ENCODE results near the gene MRPS10.

Gene MRPS10

GRCh38 chr6:42232035-42232434 lies 14.4 kb upstream of the MRPS10 start:
- Mint-ChIP-seq H3K36me3 (ENCODE audit: insufficient read depth) (peaks cover 42% of the 10 kb centered on the region), H3K4me3 (no peak overlapping the region), H3K27me3 (no peaks in the 10 kb centered on the region), H3K27ac (ENCODE audit: low read depth) (no peak overlapping the region), H3K4me1 (peaks cover 11% of the 10 kb centered on the region), H3K9me3 (no peaks in the 10 kb centered on the region)
- ATAC-seq (replicated peaks; ENCODE audit: extremely low read depth, poor library complexity, severe bottlenecking) (no peak), DNase-seq (ENCODE audit: low spot score in 2 of 2) (no peak)

DNA sequence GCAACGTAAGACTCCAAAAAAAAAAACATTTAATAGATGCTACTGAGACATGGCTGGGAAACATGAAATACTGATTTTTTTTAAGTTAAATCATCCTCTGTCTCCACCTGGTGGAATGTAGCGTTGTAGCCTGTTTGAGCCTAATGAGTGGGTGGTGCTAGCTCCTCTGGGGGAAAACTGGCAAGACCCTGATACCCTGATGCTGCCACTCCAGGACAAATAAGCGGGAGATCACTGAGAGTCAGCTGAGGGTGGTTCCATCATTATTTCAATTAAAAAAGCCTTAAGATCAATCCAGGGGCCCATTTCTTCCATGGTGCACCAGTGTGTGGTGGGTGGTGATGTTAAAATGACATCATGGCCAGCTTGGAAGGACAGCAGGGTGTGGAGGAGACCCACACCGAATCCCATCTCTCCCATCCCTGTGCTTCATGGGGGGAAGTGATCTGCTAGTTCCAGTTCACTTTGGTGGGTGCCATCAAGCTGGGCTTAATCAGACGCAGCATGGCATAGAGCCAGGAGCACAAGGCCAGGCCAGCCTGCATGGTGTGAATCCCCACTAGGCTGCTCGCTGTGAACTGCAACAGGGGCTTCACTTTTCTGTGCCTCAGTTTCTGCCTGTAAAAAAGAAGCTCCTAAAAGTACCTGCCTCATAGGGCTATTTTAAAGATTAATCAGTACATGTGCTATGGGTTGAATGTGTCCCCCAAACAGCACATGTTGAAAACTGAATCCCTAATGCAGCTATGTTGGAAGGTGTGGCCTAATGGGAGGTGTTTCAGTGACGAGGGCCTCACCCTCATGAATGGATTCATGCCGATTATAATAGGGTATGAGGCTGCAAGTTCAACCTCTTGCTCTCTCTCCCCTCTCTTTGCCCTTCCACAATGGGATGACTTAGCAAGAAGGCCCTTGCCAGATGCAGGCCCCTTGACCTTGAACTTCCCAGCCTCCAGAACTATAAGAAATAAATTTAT lies 13.0 kb upstream of the MRPS10 start:
- ATAC-seq (replicated peaks; ENCODE audit: extremely low read depth, poor library complexity, severe bottlenecking), result no peak
- peaks cover 37% of the 10 kb centered on the region for H3K36me3 Mint-ChIP-seq (ENCODE audit: insufficient read depth)
- no peaks in the 10 kb centered on the region for H3K27me3 Mint-ChIP-seq

GRCh38 chr6:42229506-42230119 lies 12.0 kb upstream of the MRPS10 start:
- Mint-ChIP-seq H3K9me3 (no peaks in the 10 kb centered on the region), H3K27me3 (no peaks in the 10 kb centered on the region), H3K4me1 (no peaks in the 10 kb centered on the region), H3K36me3 (ENCODE audit: insufficient read depth) (peaks cover 37% of the 10 kb centered on the region), H3K4me3 (no peak overlapping the region), H3K27ac (ENCODE audit: low read depth) (no peak overlapping the region)
- DNase-seq (ENCODE audit: low spot score in 2 of 2), result no peak
- no peak for ATAC-seq (replicated peaks; ENCODE audit: extremely low read depth, poor library complexity, severe bottlenecking)

More for the DNA sequence above, 13.0 kb upstream of the MRPS10 start:
- H3K9me3 Mint-ChIP-seq, result no peaks in the 10 kb centered on the region
- no peak overlapping the region for H3K4me3 Mint-ChIP-seq
- no peaks in the 10 kb centered on the region for H3K4me1 Mint-ChIP-seq
- no peak for DNase-seq (ENCODE audit: low spot score in 2 of 2)
- no peak overlapping the region for H3K27ac Mint-ChIP-seq (ENCODE audit: low read depth)

DNA sequence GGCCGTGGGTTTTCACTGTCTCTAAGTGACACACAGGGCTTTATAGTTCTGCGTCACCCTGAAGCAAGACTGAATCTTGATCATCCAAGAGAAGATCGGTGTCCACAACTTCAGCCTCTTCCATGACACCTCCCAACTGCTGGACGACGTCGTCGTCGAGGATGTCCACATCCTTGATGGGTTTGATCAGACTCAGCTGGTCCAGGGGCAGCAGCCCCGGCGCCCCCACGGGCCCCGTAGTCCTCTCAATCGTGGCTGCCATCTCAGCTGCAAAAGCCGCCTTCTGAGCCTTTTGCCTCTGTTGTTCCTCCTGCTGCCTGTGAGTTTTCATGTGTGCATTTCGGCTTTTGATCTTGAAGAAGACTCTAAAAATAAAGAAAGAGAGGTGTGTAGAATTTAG lies 10.6 kb upstream of the MRPS10 start:
- Mint-ChIP-seq H3K4me1 (no peaks in the 10 kb centered on the region), H3K4me3 (no peak overlapping the region), H3K9me3 (no peaks in the 10 kb centered on the region), H3K27ac (ENCODE audit: low read depth) (no peak overlapping the region), H3K27me3 (no peaks in the 10 kb centered on the region), H3K36me3 (ENCODE audit: insufficient read depth) (peaks cover 32% of the 10 kb centered on the region)
- no peak for DNase-seq (ENCODE audit: low spot score in 2 of 2)
- no peak for ATAC-seq (replicated peaks; ENCODE audit: extremely low read depth, poor library complexity, severe bottlenecking)

- DNase-seq (ENCODE audit: low spot score in 2 of 2), result no peak
- H3K9me3 Mint-ChIP-seq, result no peaks in the 10 kb centered on the region
- H3K27ac Mint-ChIP-seq (ENCODE audit: low read depth), result peak overlapping the region; percentile 79
- H3K36me3 Mint-ChIP-seq (ENCODE audit: insufficient read depth), result peaks cover 30% of the 10 kb centered on the region
- H3K4me1 Mint-ChIP-seq, result no peaks in the 10 kb centered on the region
- H3K27me3 Mint-ChIP-seq, result no peaks in the 10 kb centered on the region
- H3K4me3 Mint-ChIP-seq, result no peak overlapping the region
- ATAC-seq (replicated peaks; ENCODE audit: extremely low read depth, poor library complexity, severe bottlenecking), result no peak
Observed at GRCh38 chr6:42227173-42227850, 9.7 kb upstream of the MRPS10 start.

DNA sequence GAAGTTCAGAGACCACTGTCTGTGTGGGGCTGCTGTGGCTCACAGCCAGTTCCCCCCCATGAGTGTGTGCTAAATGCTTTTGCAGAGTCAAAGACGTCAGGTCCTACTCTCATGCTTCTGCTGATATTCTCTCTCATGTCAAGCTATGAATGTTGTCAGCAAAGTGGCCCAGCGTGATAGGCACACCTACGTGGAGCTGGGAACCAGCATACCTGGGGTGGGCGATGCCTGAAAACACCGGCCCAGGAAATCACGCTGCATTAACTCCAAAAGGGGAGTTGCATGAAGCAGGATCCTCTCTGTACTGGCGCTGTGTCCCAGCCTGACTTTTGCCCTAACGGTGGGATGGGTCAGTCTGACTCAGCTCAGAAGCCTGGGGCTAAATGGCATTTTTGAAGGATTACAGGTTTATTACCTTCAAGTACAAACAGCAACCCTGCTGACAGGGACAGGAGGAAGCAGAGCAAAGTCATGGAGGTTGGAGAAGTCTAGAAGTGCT lies 9.0 kb upstream of the MRPS10 start:
- no peak for DNase-seq (ENCODE audit: low spot score in 2 of 2)
- ATAC-seq (replicated peaks; ENCODE audit: extremely low read depth, poor library complexity, severe bottlenecking), result no peak
- Mint-ChIP-seq H3K27ac (ENCODE audit: low read depth) (peak overlapping the region; percentile 79), H3K4me3 (no peak overlapping the region), H3K36me3 (ENCODE audit: insufficient read depth) (peaks cover 27% of the 10 kb centered on the region), H3K27me3 (no peaks in the 10 kb centered on the region), H3K9me3 (no peaks in the 10 kb centered on the region), H3K4me1 (no peaks in the 10 kb centered on the region)

- DNase-seq (ENCODE audit: low spot score in 2 of 2), result no peak
- H3K27ac Mint-ChIP-seq (ENCODE audit: low read depth), result peak overlapping the region; percentile 79
- H3K4me1 Mint-ChIP-seq, result no peaks in the 10 kb centered on the region
- no peak overlapping the region for H3K4me3 Mint-ChIP-seq
- ATAC-seq (replicated peaks; ENCODE audit: extremely low read depth, poor library complexity, severe bottlenecking), result no peak
- H3K27me3 Mint-ChIP-seq, result no peaks in the 10 kb centered on the region
- no peaks in the 10 kb centered on the region for H3K9me3 Mint-ChIP-seq
- peaks cover 29% of the 10 kb centered on the region for H3K36me3 Mint-ChIP-seq (ENCODE audit: insufficient read depth)
Observed at GRCh38 chr6:42226161-42226611, 8.5 kb upstream of the MRPS10 start.

GRCh38 chr6:42225419-42225818 lies 7.8 kb upstream of the MRPS10 start:
- Mint-ChIP-seq H3K9me3 (no peaks in the 10 kb centered on the region), H3K27me3 (no peaks in the 10 kb centered on the region), H3K4me3 (no peak overlapping the region), H3K36me3 (ENCODE audit: insufficient read depth) (peaks cover 29% of the 10 kb centered on the region), H3K27ac (ENCODE audit: low read depth) (no peak overlapping the region), H3K4me1 (no peaks in the 10 kb centered on the region)
- DNase-seq (ENCODE audit: low spot score in 2 of 2) (no peak), ATAC-seq (replicated peaks; ENCODE audit: extremely low read depth, poor library complexity, severe bottlenecking) (no peak)

DNA sequence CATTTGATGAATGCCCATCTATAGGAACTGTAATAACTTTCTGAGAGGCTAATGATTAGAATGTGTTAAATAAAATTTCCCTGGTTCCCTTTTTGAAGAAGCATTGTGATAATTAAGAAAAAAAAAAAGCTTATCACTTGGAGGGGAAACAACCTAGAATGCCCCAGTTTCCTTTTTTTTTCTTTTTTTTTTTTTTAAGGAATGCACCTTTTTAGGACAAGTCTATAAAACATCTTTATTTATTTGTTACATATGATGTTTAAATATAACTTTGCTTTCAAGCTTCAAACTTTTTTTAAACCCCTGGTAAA lies 7.3 kb upstream of the MRPS10 start:
- no peak overlapping the region for H3K27ac Mint-ChIP-seq (ENCODE audit: low read depth)
- H3K4me3 Mint-ChIP-seq, result no peak overlapping the region
- no peak for ATAC-seq (replicated peaks; ENCODE audit: extremely low read depth, poor library complexity, severe bottlenecking)
- no peaks in the 10 kb centered on the region for H3K4me1 Mint-ChIP-seq
- DNase-seq (ENCODE audit: low spot score in 2 of 2), result no peak
- no peaks in the 10 kb centered on the region for H3K9me3 Mint-ChIP-seq
- H3K36me3 Mint-ChIP-seq (ENCODE audit: insufficient read depth), result peaks cover 28% of the 10 kb centered on the region
- H3K27me3 Mint-ChIP-seq, result no peaks in the 10 kb centered on the region

DNA sequence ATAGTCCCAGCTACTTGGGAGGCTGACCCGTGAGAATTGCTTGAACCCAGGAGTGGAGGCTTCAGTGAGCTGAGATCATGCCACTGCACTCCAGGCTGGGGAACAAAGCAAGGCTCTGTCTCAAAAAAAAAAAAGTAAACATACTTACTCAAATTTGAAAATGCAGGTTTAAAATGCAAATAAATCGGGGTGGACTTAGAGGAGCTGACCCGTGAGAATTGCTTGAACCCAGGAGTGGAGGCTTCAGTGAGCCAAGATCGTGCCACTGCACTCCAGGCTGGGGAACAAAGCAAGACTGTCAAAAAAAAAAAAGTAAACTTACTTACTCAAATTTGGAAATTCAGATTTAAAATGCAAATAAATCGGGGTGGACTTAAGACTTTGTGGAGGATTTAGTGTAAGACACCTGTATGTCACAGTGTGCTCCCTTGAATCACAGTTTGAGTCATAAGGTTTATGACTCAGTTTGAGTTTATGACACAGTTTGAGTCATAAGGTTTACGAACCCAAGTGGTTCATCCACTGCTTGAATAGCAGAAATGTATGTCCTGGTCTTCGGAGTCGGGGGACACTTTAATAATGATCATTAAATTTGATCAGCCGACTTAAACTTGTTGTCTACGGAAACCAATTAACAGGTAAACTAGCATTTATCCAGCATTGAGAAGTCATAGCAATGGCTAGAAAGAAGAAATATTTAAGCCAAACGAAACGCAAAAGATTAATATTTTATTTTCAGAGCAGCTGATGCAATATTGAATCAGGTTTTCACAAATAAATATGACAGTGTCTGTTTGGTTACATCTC lies 6.8 kb upstream of the MRPS10 start:
- H3K4me3 Mint-ChIP-seq, result no peak overlapping the region
- H3K9me3 Mint-ChIP-seq, result no peaks in the 10 kb centered on the region
- H3K27me3 Mint-ChIP-seq, result no peaks in the 10 kb centered on the region
- H3K36me3 Mint-ChIP-seq (ENCODE audit: insufficient read depth), result peaks cover 24% of the 10 kb centered on the region
- H3K4me1 Mint-ChIP-seq, result no peaks in the 10 kb centered on the region
- no peak for ATAC-seq (replicated peaks; ENCODE audit: extremely low read depth, poor library complexity, severe bottlenecking)
- no peak overlapping the region for H3K27ac Mint-ChIP-seq (ENCODE audit: low read depth)
- no peak for DNase-seq (ENCODE audit: low spot score in 2 of 2)

GRCh38 chr6:42222448-42222847 lies 4.8 kb upstream of the MRPS10 start:
- Mint-ChIP-seq H3K27ac (ENCODE audit: low read depth) (no peak overlapping the region), H3K4me1 (peaks cover 4% of the 10 kb centered on the region), H3K27me3 (no peaks in the 10 kb centered on the region), H3K36me3 (ENCODE audit: insufficient read depth) (peaks cover 14% of the 10 kb centered on the region), H3K9me3 (no peaks in the 10 kb centered on the region), H3K4me3 (no peak overlapping the region)
- DNase-seq (ENCODE audit: low spot score in 2 of 2) (no peak), ATAC-seq (replicated peaks; ENCODE audit: extremely low read depth, poor library complexity, severe bottlenecking) (no peak)

DNA sequence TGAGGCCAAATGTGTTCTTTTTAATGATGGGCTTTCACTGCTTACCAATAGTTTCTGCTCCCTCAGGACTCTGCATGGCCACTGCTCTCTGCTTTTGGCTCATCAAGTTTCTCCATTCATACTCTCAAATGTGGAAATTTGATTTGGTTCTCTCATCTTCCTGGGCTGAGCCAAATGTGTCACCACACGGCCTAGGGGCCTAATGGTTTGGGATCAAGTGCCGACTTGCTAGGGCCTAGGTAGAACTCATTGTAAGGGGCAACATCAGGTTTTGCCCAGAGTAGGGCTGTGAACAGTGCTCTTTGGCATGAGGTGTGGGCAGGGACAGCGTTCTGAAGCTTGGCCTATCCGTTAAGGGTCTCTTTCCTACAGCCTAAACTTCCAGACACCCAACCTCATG lies 3.9 kb upstream of the MRPS10 start:
- ATAC-seq (replicated peaks; ENCODE audit: extremely low read depth, poor library complexity, severe bottlenecking), result no peak
- no peak overlapping the region for H3K27ac Mint-ChIP-seq (ENCODE audit: low read depth)
- no peak for DNase-seq (ENCODE audit: low spot score in 2 of 2)
- peaks cover 7% of the 10 kb centered on the region for H3K36me3 Mint-ChIP-seq (ENCODE audit: insufficient read depth)
- no peaks in the 10 kb centered on the region for H3K27me3 Mint-ChIP-seq
- H3K4me1 Mint-ChIP-seq, result peaks cover 6% of the 10 kb centered on the region
- no peaks in the 10 kb centered on the region for H3K9me3 Mint-ChIP-seq
- no peak overlapping the region for H3K4me3 Mint-ChIP-seq
